Pancreas (tissue), 10 donors: ENCODE data around the gene PSAPL1. TPM values are rescaled to one million over a fixed set of nuclear protein-coding genes. Genes with fewer than 3 reads are reported as not detected.

Experiments used
- ATAC-seq, 4 donors: fragments of 200-7000 bp; cut with Tn5 transposase; one replicate each; pipeline versions ENCODE4 v1.8.0 to v1.9.1; 2020; ENCODE audit warnings: mild to moderate bottlenecking in 4 of 4, moderate library complexity in 4 of 4
- DNase-seq, 6 donors: peaks; one replicate each; pipeline ENCODE4 v3.0.0-alpha.2; 2020
- FAIRE-seq: peaks from 2 replicates; lab custom pipeline; 2012; peaks lifted over from hg19 to GRCh38; lab: Jason Lieb, UNC
- H3K27ac ChIP-seq, 4 donors: fragments of 200-600 bp; sonication (generic); 1 replicate in 3 of 4; 2 replicates in 1 of 4; pipeline versions ENCODE4 v1.5.0 to v1.8.0; 2020
- H3K27me3 ChIP-seq, 4 donors: fragments of 200-600 bp; one replicate each; pipeline ENCODE4 v1.8.0; 2021
- H3K36me3 ChIP-seq, 3 donors: fragments of 200-600 bp; sonication (generic) in 1 of 3; one replicate each; pipeline versions ENCODE4 v1.5.0 to v1.8.0; 2020 to 2021
- H3K4me1 ChIP-seq, 3 donors: fragments of 200-600 bp; one replicate each; pipeline ENCODE4 v1.8.0; 2021
- H3K4me3 ChIP-seq, 4 donors: fragments of 200-600 bp; sonication (generic) in 2 of 4; one replicate each; pipeline versions ENCODE4 v1.5.0 to v1.8.0; 2020 to 2021
- H3K9me3 ChIP-seq, 4 donors: fragments of 200-600 bp; one replicate each; pipeline ENCODE4 v1.8.0; 2021
- WGBS, 2 donors: extraction: QIAGEN DNeasy Blood & Tissue Kit; methylation state at CpG; one replicate each; pipeline ENCODE4 v1.1.7; 2013; 5-methylcytosine and 5-hydroxymethylcytosine counted together
- intact Hi-C, 3 donors: fragments of 100-400 bp; cut with DNase I; formaldehyde crosslinking; loops; one replicate each; pipeline versions ENCODE4 v1.11.1 to v1.14.2; 2022
- polyA plus RNA-seq, 2 donors: library from polyadenylated mRNA; stranded (reverse); fragments of 200-250 nt; gene quantifications; one replicate each; pipeline ENCODE4 v1.2.3, GENCODE V29; 2013
- total RNA-seq, 6 donors: library from RNA; stranded (reverse); fragmentation: NEBNext Ultra II Directional in 4 of 6; extraction: Animal tissue kit (Norgen Biotek cat#: 25700) in 4 of 6; gene quantifications; one replicate each; pipeline versions ENCODE4 v1.2.1 to v1.2.4, GENCODE V29; 2021 to 2023
- TF ChIP-seq, protein P1 (sequence below), 4 donors: fragments of 200-600 bp; sonication (generic) in 3 of 4; IDR thresholded peaks; one replicate each; pipeline versions ENCODE4 v1.5.0 to v1.8.0; 2021; ENCODE audit warnings: antibody characterized with exemption in 4 of 4
- donor health status: healthy with polysubstance abuse.
- donor health status: DM: no; HTN: no; CAD: no; lungs with moderate emphysema.
- donor health status: DM: no; HTN: no; CAD: no.
- donor health status: control.
- donor health status: control.
- donor health status: Bipolar disorder and iron deficiency.
- donor health status: DM: yes; HTN: yes; CAD: no.
- donor health status: DM: no; HTN: no; CAD: no.
- donor health status: DM: no; HTN: no; CAD: no.
- donor health status: DM: yes; HTN: yes; CAD: no.

PSAPL1 gene
- total and polyA plus RNA-seq, 8 donors, result 0.06 TPM; not detected in 7

DNA sequence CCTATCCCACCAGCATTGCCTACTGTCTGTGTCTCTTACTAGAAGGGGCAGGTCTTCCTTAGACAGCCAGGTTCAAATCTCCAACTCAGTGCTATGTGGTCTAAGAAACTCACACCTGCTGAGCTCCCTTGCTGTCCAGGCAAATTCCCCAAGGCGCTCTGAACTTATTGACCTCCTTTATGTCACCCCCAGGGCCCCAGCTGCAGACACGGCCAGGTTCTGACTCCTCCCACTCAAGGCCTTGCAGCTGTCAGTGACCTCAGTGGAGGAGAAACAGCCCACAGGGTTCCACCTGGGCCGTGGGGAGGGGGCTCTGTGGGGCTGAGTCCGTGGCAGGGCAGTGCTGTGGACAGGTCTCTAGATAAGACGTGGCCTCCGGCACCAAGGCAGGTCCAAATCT is 42.1 kb upstream of the PSAPL1 start:
- H3K4me3 ChIP-seq, result no peak overlapping the region
- 45 to 50% methylated on average over 6 of the region's 6 CpGs for WGBS, 2 donors
- DNase-seq (peak in 1 of 6 donors; percentile 55), ATAC-seq (no peak), FAIRE-seq (no peak)
- intact Hi-C loops, result no loop called here
- TF ChIP-seq, protein P1, sequence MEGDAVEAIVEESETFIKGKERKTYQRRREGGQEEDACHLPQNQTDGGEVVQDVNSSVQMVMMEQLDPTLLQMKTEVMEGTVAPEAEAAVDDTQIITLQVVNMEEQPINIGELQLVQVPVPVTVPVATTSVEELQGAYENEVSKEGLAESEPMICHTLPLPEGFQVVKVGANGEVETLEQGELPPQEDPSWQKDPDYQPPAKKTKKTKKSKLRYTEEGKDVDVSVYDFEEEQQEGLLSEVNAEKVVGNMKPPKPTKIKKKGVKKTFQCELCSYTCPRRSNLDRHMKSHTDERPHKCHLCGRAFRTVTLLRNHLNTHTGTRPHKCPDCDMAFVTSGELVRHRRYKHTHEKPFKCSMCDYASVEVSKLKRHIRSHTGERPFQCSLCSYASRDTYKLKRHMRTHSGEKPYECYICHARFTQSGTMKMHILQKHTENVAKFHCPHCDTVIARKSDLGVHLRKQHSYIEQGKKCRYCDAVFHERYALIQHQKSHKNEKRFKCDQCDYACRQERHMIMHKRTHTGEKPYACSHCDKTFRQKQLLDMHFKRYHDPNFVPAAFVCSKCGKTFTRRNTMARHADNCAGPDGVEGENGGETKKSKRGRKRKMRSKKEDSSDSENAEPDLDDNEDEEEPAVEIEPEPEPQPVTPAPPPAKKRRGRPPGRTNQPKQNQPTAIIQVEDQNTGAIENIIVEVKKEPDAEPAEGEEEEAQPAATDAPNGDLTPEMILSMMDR (IDR thresholded peaks at IDR 0.05), result no peak
- no peak overlapping the region for H3K27ac ChIP-seq
- H3K36me3 ChIP-seq, result no peaks in the 10 kb centered on the region
- no peaks in the 10 kb centered on the region for H3K4me1 ChIP-seq
- no peaks in the 10 kb centered on the region for H3K9me3 ChIP-seq
- no peaks in the 10 kb centered on the region for H3K27me3 ChIP-seq

DNA sequence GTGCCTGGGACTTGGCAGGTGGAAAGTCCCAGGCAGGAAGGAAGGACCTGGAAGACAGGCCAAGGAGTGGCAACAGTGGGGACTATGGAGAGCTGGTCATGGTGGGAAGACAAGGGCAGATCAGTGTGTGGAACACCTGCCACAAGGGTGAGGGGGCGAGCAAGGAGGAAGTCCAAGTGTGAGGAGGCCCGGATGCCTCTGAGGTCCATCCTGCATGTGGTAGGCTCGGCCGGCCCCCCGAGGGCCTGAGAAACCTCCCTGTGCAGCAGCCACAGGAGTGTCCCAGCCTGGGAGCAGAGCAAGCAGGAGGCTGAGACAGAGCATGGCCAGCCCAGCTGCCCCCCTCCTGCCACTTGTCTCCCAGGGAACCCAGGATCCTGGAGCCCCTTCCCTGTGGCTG is 40.5 kb upstream of the PSAPL1 start:
- intact Hi-C loops, result no loop called here
- Histone ChIP-seq H3K36me3 (no peaks in the 10 kb centered on the region), H3K9me3 (no peaks in the 10 kb centered on the region), H3K4me3 (no peak overlapping the region), H3K4me1 (no peaks in the 10 kb centered on the region), H3K27me3 (no peaks in the 10 kb centered on the region), H3K27ac (no peak overlapping the region)
- TF ChIP-seq, protein P1 (IDR thresholded peaks at IDR 0.05), result no peak
- FAIRE-seq, result no peak
- WGBS, 2 donors, result 76 to 84% methylated on average over 5 of the region's 5 CpGs
- DNase-seq, result peak in 1 of 6 donors; percentile 37
- no peak for ATAC-seq

DNA sequence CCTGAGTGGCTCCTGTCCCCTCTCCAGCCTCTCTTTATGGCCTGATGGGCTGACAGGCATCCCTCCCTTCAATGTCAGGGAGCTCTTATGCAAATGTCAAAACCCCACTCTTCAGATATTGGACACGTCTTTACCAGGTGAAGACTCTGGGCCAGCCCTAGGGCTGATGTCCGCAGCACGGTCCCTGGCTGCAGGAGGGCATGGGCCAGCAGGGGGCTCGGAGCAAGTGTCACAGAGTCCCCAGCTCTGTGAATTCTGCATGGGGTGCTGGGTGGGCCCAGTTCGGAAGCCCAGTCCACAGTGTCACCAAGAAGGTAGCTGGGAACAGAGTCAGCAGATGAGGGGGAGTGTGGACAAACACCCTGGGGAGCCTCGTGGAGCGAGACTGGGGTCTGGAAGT is 39.6 kb upstream of the PSAPL1 start:
- WGBS, 2 donors, result 66 to 72% methylated on average over 7 of the region's 7 CpGs
- intact Hi-C loops, result no loop called here

DNA sequence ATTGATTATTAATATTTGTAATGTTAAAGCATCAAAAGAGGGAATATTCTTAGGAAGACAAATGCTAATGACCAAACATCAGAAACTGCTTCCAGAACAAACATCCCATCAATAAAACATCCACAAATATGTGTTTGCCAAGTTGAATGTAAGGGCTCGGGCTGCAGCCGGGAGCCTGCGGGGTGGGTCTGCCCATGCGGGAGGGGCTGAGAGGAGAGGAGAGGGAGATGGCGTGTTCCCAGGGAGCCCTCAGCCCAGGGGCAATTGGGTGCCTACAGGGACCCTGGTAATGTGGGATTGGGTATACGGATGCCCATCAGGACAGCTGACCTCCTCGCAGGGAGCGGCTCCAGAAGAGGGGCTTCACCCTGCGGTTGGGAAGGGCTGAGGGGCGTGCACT is 38.4 kb upstream of the PSAPL1 start:
- no peak for FAIRE-seq
- Histone ChIP-seq H3K9me3 (no peaks in the 10 kb centered on the region), H3K27me3 (no peaks in the 10 kb centered on the region), H3K4me1 (no peaks in the 10 kb centered on the region), H3K36me3 (no peaks in the 10 kb centered on the region), H3K4me3 (no peak overlapping the region), H3K27ac (no peak overlapping the region)
- no peak for DNase-seq
- intact Hi-C loops, result no loop called here
- 41 to 45% methylated on average over 10 of the region's 10 CpGs for WGBS, 2 donors
- no peak for ATAC-seq
- TF ChIP-seq, protein P1 (IDR thresholded peaks at IDR 0.05), result no peak

More for the DNA sequence above, 39.6 kb upstream of the PSAPL1 start:
- H3K36me3 ChIP-seq, result no peaks in the 10 kb centered on the region
- no peaks in the 10 kb centered on the region for H3K9me3 ChIP-seq
- H3K4me1 ChIP-seq, result no peaks in the 10 kb centered on the region
- DNase-seq (no peak), ATAC-seq (no peak), FAIRE-seq (no peak)
- TF ChIP-seq, protein P1 (IDR thresholded peaks at IDR 0.05), result no peak
- no peaks in the 10 kb centered on the region for H3K27me3 ChIP-seq
- H3K4me3 ChIP-seq, result no peak overlapping the region
- H3K27ac ChIP-seq, result no peak overlapping the region

DNA sequence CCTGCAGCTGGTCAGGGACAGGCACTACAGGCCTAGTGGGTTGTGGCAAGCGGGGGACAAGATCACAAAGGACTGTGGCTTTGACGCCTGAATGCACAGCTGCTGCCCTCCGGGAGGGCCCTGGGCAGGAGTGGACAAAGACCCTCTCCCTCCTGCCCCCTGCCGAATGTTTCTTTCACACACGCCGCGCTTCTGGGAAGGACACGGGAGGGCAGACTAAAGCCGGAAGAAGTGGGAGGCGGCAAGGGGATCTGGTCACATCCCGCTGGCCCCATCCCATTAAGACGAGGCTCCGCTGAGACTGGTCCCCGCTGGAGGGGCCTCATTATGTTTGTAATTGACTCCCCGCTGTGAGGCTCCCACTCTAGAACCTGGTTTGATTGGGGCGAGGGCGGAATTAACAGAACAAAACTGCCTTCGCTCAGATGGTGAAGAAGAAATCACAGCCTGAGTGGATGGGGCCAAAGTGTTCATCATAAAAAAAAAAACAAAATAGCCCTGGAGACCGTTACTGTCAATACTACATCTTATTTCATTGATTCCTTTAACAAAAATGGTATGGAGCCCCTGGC is 37.8 kb upstream of the PSAPL1 start:
- ATAC-seq (no peak), FAIRE-seq (no peak), DNase-seq (no peak)
- Histone ChIP-seq H3K4me1 (no peaks in the 10 kb centered on the region), H3K27ac (no peak overlapping the region), H3K36me3 (no peaks in the 10 kb centered on the region), H3K4me3 (no peak overlapping the region), H3K9me3 (no peaks in the 10 kb centered on the region), H3K27me3 (no peaks in the 10 kb centered on the region)
- intact Hi-C loops, result no loop called here
- TF ChIP-seq, protein P1 (IDR thresholded peaks at IDR 0.05), result no peak
- WGBS, 2 donors, result 27 to 28% methylated on average over 19 of the region's 19 CpGs
